SK-N-SH (cell line): ENCODE data around the gene MALRD1. TPM values are rescaled to one million over a fixed set of nuclear protein-coding genes. Genes with fewer than 3 reads are reported as not detected.

Source experiments
- CTCF ChIA-PET: fragments of 300-600, 350-600 bp; formaldehyde crosslinking; extraction: SDS; loops from one replicate; lab custom pipeline; 2021; lab: Yijun Ruan, JAX
- POLR2A ChIA-PET: fragments of 350-600 bp; sonication (Branson Sonifier 250); formaldehyde crosslinking; extraction: SDS; loops from one replicate; lab custom pipeline; 2020; ENCODE audit warnings: antibody characterized with exemption, inconsistent platforms; lab: Yijun Ruan, JAX
- DNase-seq: peaks from one replicate; pipeline ENCODE4 v3.0.0; 2012
- H2AFZ ChIP-seq: fragments of 200-600 bp; sonication (generic); 2 replicates; pipeline ENCODE4 v1.8.1; 2016; ENCODE audit warnings: antibody characterized with exemption, mild to moderate bottlenecking, low read depth
- H3F3A ChIP-seq: fragments of 200-600 bp; sonication (generic); replicated peaks from 2 replicates; pipeline ENCODE3; 2016; ENCODE audit warnings: antibody characterized with exemption, mild to moderate bottlenecking; ENCODE audit not compliant: insufficient read depth
- H3K27ac ChIP-seq, 2 experiments: fragments of 200-500 bp in 1 of 2; fragments of 200-600 bp in 1 of 2; sonication (Bioruptor generic) in 1 of 2; sonication (generic), shearing (Covaris generic) in 1 of 2; 2 replicates each; pipeline versions ENCODE4 v1.5.1 to v1.6.1; 2014 to 2016; ENCODE audit warnings: low read depth in 2 of 2, inconsistent platforms in 1 of 2, low read length in 1 of 2, mild to moderate bottlenecking in 1 of 2, mixed read lengths in 1 of 2
- H3K27me3 ChIP-seq: fragments of 200-600 bp; sonication (generic), shearing (Covaris generic); 2 replicates; pipeline ENCODE4 v1.6.1; 2016; ENCODE audit warnings: mixed run types; ENCODE audit not compliant: insufficient read depth
- H3K36me3 ChIP-seq, 2 experiments: fragments of 200-500 bp in 1 of 2; fragments of 200-600 bp in 1 of 2; sonication (Bioruptor generic) in 1 of 2; sonication (generic) in 1 of 2; replicated peaks in 1 of 2; 2 replicates each; pipeline versions ENCODE3 to v1.5.1; 2014 to 2016; ENCODE audit warnings: low read length in 1 of 2, mild to moderate bottlenecking in 1 of 2; ENCODE audit not compliant: insufficient read depth in 2 of 2, control insufficient read depth in 1 of 2
- H3K4me1 ChIP-seq, 2 experiments: fragments of 200-500 bp in 1 of 2; fragments of 200-600 bp in 1 of 2; sonication (Bioruptor generic) in 1 of 2; sonication (generic), shearing (Covaris generic) in 1 of 2; 2 replicates each; pipeline versions ENCODE4 v1.5.1 to v1.6.1; 2014 to 2016; ENCODE audit warnings: low read depth in 1 of 2, low read length in 1 of 2, mixed run types in 1 of 2; ENCODE audit not compliant: insufficient read depth in 2 of 2, control insufficient read depth in 1 of 2
- H3K4me2 ChIP-seq: fragments of 200-600 bp; sonication (generic), shearing (Covaris generic); 2 replicates; pipeline ENCODE4 v1.6.1; 2017; ENCODE audit warnings: mixed run types
- H3K4me3 ChIP-seq, 2 experiments: fragments of 200-500 bp in 1 of 2; fragments of 200-600 bp in 1 of 2; sonication (Bioruptor generic) in 1 of 2; sonication (generic), shearing (Covaris generic) in 1 of 2; 2 replicates each; pipeline versions ENCODE4 v1.5.1 to v1.8.1; 2014 to 2016; ENCODE audit warnings: low read depth in 2 of 2, inconsistent platforms in 1 of 2, low read length in 1 of 2, mild to moderate bottlenecking in 1 of 2, mixed read lengths in 1 of 2, moderate library complexity in 1 of 2
- H3K79me2 ChIP-seq: fragments of 200-600 bp; sonication (generic); 2 replicates; pipeline ENCODE4 v1.8.1; 2017; ENCODE audit warnings: mild to moderate bottlenecking; ENCODE audit not compliant: insufficient read depth
- H3K9ac ChIP-seq: fragments of 200-600 bp; sonication (generic); 2 replicates; pipeline ENCODE4 v1.6.1; 2017; ENCODE audit warnings: mixed run types
- H3K9me2 ChIP-seq: fragments of 200-600 bp; sonication (generic); 2 replicates; pipeline ENCODE4 v1.6.1; 2017; ENCODE audit warnings: mixed run types
- H3K9me3 ChIP-seq: fragments of 200-600 bp; sonication (generic); 2 replicates; pipeline ENCODE4 v1.6.1; 2017; ENCODE audit warnings: mixed run types, mild to moderate bottlenecking, moderate library complexity
- H4K20me1 ChIP-seq: fragments of 200-600 bp; sonication (generic); 2 replicates; pipeline ENCODE4 v1.6.1; 2017; ENCODE audit warnings: mild to moderate bottlenecking, mixed run types; ENCODE audit not compliant: insufficient read depth
- ELF1 ChIP-seq: IDR thresholded peaks from 2 replicates; pipeline ENCODE4 v1.4.0; 2012
- EP300 ChIP-seq, 2 experiments: IDR thresholded peaks; 2 replicates each; pipeline versions ENCODE4 v1.4.0 to v1.6.1; 2012; ENCODE audit warnings: borderline replicate concordance in 1 of 2, low read depth in 1 of 2, low read length in 1 of 2
- FOXJ3 ChIP-seq: sonication (generic); formaldehyde crosslinking; IDR thresholded peaks from 2 replicates; pipeline ENCODE4 v1.5.1; 2020; ENCODE audit warnings: mild to moderate bottlenecking, missing genetic modification reagents
- GABPA ChIP-seq: IDR thresholded peaks from 2 replicates; pipeline ENCODE4 v1.4.0; 2012; ENCODE audit warnings: low read depth, mild to moderate bottlenecking
- GATA2 ChIP-seq: sonication (generic); formaldehyde crosslinking; IDR thresholded peaks from 2 replicates; pipeline ENCODE4 v1.5.0; 2020; ENCODE audit warnings: mild to moderate bottlenecking, missing genetic modification reagents
- JUND ChIP-seq: IDR thresholded peaks from 2 replicates; pipeline ENCODE4 v1.4.0; 2012
- NFIC ChIP-seq: IDR thresholded peaks from 2 replicates; pipeline ENCODE4 v1.4.0; 2012; ENCODE audit warnings: borderline replicate concordance
- NRF1 ChIP-seq: IDR thresholded peaks from 2 replicates; pipeline ENCODE4 v1.6.1; 2012; ENCODE audit warnings: low read depth, mild to moderate bottlenecking, low read length
- POLR2AphosphoS5 ChIP-seq: IDR thresholded peaks from 2 replicates; pipeline ENCODE4 v1.6.1; 2012; ENCODE audit warnings: low read depth, low read length
- RAD21 ChIP-seq: IDR thresholded peaks from 2 replicates; pipeline ENCODE4 v1.6.1; 2012; ENCODE audit warnings: mild to moderate bottlenecking, low read length
- RCOR1 ChIP-seq: fragments of 150-350 bp; IDR thresholded peaks from 2 replicates; pipeline ENCODE4 v1.6.1; 2017; ENCODE audit warnings: antibody characterized with exemption, low read length
- RXRA ChIP-seq: IDR thresholded peaks from 2 replicates; pipeline ENCODE4 v1.4.0; 2012; ENCODE audit warnings: low read depth, mild to moderate bottlenecking, borderline replicate concordance
- TAF1 ChIP-seq: IDR thresholded peaks from 2 replicates; pipeline ENCODE4 v1.6.1; 2012; ENCODE audit warnings: low read depth, mild to moderate bottlenecking, low read length, moderate library complexity, borderline replicate concordance
- TCF12 ChIP-seq: IDR thresholded peaks from 2 replicates; pipeline ENCODE4 v1.4.0; 2012
- TEAD4 ChIP-seq: IDR thresholded peaks from 2 replicates; pipeline ENCODE4 v1.4.0; 2012; ENCODE audit warnings: mild to moderate bottlenecking, borderline replicate concordance; ENCODE audit not compliant: insufficient read depth
- WGBS: methylation state at CpG from one replicate; pipeline ENCODE4 v1.1.6; 2017; ENCODE audit warnings: low lambda C conversion rate; 5-methylcytosine and 5-hydroxymethylcytosine counted together
- polyA plus RNA-seq, 3 experiments: library from polyadenylated mRNA; depleted of rRNA; stranded (reverse); fragments of >200 nt; gene quantifications; 2 replicates each; pipeline ENCODE4 v1.2.3, GENCODE V29; 2012
- TF ChIP-seq, protein P1 (sequence below): fragments of 150-350 bp; IDR thresholded peaks from 2 replicates; pipeline ENCODE4 v1.6.1; 2017; ENCODE audit warnings: antibody characterized with exemption, low read length, low read depth, borderline replicate concordance
- TF ChIP-seq, protein P2 (sequence below): fragments of 200-600 bp; sonication (generic); IDR thresholded peaks from 2 replicates; pipeline ENCODE4 v1.6.1; 2017; ENCODE audit warnings: antibody characterized with exemption, mild to moderate bottlenecking, moderate library complexity
- TF ChIP-seq, protein P3 (sequence below): IDR thresholded peaks from 2 replicates; pipeline ENCODE4 v1.4.0; 2012; ENCODE audit warnings: low read depth, borderline replicate concordance
- TF ChIP-seq, protein P4 (sequence below): IDR thresholded peaks from 2 replicates; pipeline ENCODE4; 2012

MALRD1 gene
- polyA plus RNA-seq, 1 of the 3 experiments (the other 2 are of a cell fraction) = not detected

DNA sequence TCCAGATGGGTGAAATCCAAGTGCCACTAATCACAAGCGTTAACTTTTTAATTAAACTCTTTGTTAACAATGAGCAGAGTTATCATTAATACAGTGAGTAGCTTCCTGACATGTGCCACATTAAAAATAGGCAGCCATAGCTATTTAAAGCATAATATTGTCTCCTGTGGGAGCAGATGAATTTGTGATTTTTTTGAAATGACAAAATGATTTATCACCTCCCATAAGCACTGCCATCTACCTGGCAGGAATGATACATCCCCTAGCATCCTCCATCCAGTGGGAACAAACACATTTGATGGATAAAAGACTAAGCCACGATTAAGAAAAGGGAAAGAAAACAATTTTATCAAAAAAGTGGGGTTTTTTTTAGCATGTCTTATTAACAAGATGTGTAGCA, 605.3 kb downstream of the MALRD1 start:
- WGBS = 46% methylated on average over 2 of the region's 2 CpGs

DNA sequence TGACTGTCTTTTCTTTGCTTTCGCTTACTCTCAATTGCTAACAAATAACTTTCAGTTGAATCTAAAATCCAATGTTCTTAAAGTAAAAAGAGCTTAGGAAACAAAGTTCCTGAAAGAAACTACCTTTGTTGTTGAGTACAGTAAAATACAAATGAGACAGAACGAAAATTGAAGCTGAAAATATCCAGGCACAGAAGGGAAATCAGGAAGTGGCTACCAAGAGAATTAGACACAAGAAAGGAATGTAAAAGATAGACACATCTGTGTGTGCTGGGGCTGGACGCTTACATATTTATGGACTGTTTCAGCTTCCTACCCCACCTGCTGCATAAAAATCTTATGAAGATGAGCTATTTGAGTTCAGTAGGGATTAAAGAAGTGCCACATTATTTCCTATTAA, 606.0 kb downstream of the MALRD1 start:
- Histone ChIP-seq H3K27ac (peak overlapping the region; percentile 61 to 90), H3K79me2 (no peaks in the 10 kb centered on the region), H4K20me1 (no peaks in the 10 kb centered on the region), H3K9ac (peak overlapping the region; percentile 20; the same call in 1 of the 2 replicates), H3F3A (peaks cover 14% of the 10 kb centered on the region), H3K36me3 (no peaks in the 10 kb centered on the region), H3K4me2 (peak overlapping the region; percentile 49; the same call in 1 of the 2 replicates), H3K4me3 (no peak overlapping the region), H3K27me3 (no peaks in the 10 kb centered on the region), H2AFZ (peak overlapping the region; percentile 53; the same call in 1 of the 2 replicates), H3K9me2 (no peaks in the 10 kb centered on the region), H3K9me3 (no peaks in the 10 kb centered on the region), H3K4me1 (peaks cover 0 to 15% of the 10 kb centered on the region in 2 experiments; a peak in 2 of 4 replicates)
- ChIA-PET POLR2A (no interaction called here), CTCF (interaction anchor here (1.6 kb wide), 1 partner anchor 32 kb away, joined by 3 read pairs; no protein-coding TSS in a partner anchor)
- no peak for DNase-seq
- WGBS = 27% methylated on average over 3 of the region's 3 CpGs
- no peak for TF ChIP-seq GABPA
- no peak for TF ChIP-seq RAD21
- peak; percentile 77 for TF ChIP-seq ELF1
- TF ChIP-seq NFIC = no peak; the same call in 1 of the 2 replicates
- TF ChIP-seq, protein P1, sequence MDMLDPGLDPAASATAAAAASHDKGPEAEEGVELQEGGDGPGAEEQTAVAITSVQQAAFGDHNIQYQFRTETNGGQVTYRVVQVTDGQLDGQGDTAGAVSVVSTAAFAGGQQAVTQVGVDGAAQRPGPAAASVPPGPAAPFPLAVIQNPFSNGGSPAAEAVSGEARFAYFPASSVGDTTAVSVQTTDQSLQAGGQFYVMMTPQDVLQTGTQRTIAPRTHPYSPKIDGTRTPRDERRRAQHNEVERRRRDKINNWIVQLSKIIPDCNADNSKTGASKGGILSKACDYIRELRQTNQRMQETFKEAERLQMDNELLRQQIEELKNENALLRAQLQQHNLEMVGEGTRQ = no peak
- TF ChIP-seq GATA2 (CRISPR knock-in tag) = no peak
- peak; percentile 77 for TF ChIP-seq POLR2AphosphoS5
- TF ChIP-seq TEAD4 = peak; percentile 84
- TF ChIP-seq, protein P2, sequence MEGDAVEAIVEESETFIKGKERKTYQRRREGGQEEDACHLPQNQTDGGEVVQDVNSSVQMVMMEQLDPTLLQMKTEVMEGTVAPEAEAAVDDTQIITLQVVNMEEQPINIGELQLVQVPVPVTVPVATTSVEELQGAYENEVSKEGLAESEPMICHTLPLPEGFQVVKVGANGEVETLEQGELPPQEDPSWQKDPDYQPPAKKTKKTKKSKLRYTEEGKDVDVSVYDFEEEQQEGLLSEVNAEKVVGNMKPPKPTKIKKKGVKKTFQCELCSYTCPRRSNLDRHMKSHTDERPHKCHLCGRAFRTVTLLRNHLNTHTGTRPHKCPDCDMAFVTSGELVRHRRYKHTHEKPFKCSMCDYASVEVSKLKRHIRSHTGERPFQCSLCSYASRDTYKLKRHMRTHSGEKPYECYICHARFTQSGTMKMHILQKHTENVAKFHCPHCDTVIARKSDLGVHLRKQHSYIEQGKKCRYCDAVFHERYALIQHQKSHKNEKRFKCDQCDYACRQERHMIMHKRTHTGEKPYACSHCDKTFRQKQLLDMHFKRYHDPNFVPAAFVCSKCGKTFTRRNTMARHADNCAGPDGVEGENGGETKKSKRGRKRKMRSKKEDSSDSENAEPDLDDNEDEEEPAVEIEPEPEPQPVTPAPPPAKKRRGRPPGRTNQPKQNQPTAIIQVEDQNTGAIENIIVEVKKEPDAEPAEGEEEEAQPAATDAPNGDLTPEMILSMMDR = no peak
- no peak for TF ChIP-seq FOXJ3
- peak; percentile 81 for TF ChIP-seq JUND
- TF ChIP-seq, protein P3, sequence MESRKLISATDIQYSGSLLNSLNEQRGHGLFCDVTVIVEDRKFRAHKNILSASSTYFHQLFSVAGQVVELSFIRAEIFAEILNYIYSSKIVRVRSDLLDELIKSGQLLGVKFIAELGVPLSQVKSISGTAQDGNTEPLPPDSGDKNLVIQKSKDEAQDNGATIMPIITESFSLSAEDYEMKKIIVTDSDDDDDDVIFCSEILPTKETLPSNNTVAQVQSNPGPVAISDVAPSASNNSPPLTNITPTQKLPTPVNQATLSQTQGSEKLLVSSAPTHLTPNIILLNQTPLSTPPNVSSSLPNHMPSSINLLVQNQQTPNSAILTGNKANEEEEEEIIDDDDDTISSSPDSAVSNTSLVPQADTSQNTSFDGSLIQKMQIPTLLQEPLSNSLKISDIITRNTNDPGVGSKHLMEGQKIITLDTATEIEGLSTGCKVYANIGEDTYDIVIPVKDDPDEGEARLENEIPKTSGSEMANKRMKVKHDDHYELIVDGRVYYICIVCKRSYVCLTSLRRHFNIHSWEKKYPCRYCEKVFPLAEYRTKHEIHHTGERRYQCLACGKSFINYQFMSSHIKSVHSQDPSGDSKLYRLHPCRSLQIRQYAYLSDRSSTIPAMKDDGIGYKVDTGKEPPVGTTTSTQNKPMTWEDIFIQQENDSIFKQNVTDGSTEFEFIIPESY = peak; percentile 36; the same call in 1 of the 2 replicates
- no peak for TF ChIP-seq TAF1
- TF ChIP-seq, protein P4, sequence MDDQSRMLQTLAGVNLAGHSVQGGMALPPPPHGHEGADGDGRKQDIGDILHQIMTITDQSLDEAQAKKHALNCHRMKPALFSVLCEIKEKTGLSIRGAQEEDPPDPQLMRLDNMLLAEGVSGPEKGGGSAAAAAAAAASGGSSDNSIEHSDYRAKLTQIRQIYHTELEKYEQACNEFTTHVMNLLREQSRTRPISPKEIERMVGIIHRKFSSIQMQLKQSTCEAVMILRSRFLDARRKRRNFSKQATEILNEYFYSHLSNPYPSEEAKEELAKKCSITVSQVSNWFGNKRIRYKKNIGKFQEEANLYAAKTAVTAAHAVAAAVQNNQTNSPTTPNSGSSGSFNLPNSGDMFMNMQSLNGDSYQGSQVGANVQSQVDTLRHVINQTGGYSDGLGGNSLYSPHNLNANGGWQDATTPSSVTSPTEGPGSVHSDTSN = peak; percentile 87
- peak in 1 of 2 experiments; percentile 85; a peak in 1 of 4 replicates for TF ChIP-seq EP300 (IDR thresholded peaks at IDR 0.05; ENCODE audit: borderline replicate concordance in 1 of 2, low read depth in 1 of 2, low read length in 1 of 2)
- no peak for TF ChIP-seq NRF1
- peak; percentile 98 for TF ChIP-seq TCF12
- TF ChIP-seq RXRA = peak; percentile 47; the same call in 1 of the 2 replicates

More for the DNA sequence above, 605.3 kb downstream of the MALRD1 start:
- H3K27me3 ChIP-seq = no peaks in the 10 kb centered on the region
- CTCF ChIA-PET = interaction anchor here (0.6 to 1.6 kb wide), 3 partner anchors 33 to 259 kb away, joined by 3 read pairs; no protein-coding TSS in a partner anchor
- H3K4me3 ChIP-seq = no peak overlapping the region
- H3K9me3 ChIP-seq = no peaks in the 10 kb centered on the region
- no peaks in the 10 kb centered on the region for H3K9me2 ChIP-seq
- H2AFZ ChIP-seq = no peak overlapping the region
- TF ChIP-seq TCF12 (no peak), JUND (0 out of 2 replicates have a peak, but pooled peaks have one; percentile 2), RCOR1 (no peak)
- TF ChIP-seq, protein P4 = 0 out of 2 replicates have a peak, but pooled peaks have one; percentile 23
- no peaks in the 10 kb centered on the region for H3K36me3 ChIP-seq
- no peaks in the 10 kb centered on the region for H4K20me1 ChIP-seq
- H3F3A ChIP-seq = peaks cover 14% of the 10 kb centered on the region
- POLR2A ChIA-PET = no interaction called here
- peak overlapping the region; percentile 20; the same call in 1 of the 2 replicates for H3K9ac ChIP-seq
- H3K27ac ChIP-seq = peak overlapping the region; percentile 61 to 90; a peak in 2 of 4 replicates
- no peaks in the 10 kb centered on the region for H3K79me2 ChIP-seq
- DNase-seq = no peak
- H3K4me2 ChIP-seq = peak overlapping the region; percentile 49; the same call in 1 of the 2 replicates
- peaks cover 0 to 13% of the 10 kb centered on the region in 2 experiments; a peak in 2 of 4 replicates for H3K4me1 ChIP-seq
